ENCODE data around the gene TRMT112.

The TRMT112 gene

GRCh38 chr11:64290352-64291261 lies 26.8 kb downstream of the TRMT112 start:
- no peak for DNase-seq

- DNase-seq, result no peak
Observed at GRCh38 chr11:64289002-64289564, 28.3 kb downstream of the TRMT112 start.

- no peak for DNase-seq
Observed at GRCh38 chr11:64288353-64288750, 29.0 kb downstream of the TRMT112 start.

DNA sequence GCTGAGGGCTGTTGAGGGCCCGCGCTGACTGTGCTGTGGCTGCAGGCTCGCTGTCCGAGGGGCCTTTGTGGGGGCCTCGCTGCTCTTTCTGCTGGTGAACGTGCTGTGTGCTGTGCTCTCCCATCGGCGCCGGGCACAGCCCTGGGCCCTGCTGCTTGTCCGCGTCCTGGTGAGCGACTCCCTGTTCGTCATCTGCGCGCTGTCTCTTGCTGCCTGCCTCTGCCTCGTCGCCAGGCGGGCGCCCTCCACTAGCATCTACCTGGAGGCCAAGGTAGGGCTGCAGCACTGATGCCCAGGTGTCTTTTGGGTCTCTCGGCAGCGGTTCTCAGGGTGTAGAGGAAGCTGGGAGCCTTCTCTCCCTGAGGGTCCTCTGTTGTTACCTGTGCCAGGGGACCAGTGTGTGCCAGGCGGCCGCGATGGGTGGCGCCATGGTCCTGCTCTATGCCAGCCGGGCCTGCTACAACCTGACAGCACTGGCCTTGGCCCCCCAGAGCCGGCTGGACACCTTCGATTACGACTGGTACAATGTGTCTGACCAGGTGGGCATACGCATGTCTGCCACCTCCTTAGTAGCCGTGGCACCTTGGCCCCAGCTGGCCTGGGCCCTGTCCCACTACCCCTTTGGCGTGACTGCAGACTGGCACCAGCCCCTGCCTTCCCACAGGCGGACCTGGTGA lies 29.5 kb downstream of the TRMT112 start:
- no peak for DNase-seq

GRCh38 chr11:64286801-64287159 lies 30.6 kb downstream of the TRMT112 start:
- no peak for DNase-seq

DNA sequence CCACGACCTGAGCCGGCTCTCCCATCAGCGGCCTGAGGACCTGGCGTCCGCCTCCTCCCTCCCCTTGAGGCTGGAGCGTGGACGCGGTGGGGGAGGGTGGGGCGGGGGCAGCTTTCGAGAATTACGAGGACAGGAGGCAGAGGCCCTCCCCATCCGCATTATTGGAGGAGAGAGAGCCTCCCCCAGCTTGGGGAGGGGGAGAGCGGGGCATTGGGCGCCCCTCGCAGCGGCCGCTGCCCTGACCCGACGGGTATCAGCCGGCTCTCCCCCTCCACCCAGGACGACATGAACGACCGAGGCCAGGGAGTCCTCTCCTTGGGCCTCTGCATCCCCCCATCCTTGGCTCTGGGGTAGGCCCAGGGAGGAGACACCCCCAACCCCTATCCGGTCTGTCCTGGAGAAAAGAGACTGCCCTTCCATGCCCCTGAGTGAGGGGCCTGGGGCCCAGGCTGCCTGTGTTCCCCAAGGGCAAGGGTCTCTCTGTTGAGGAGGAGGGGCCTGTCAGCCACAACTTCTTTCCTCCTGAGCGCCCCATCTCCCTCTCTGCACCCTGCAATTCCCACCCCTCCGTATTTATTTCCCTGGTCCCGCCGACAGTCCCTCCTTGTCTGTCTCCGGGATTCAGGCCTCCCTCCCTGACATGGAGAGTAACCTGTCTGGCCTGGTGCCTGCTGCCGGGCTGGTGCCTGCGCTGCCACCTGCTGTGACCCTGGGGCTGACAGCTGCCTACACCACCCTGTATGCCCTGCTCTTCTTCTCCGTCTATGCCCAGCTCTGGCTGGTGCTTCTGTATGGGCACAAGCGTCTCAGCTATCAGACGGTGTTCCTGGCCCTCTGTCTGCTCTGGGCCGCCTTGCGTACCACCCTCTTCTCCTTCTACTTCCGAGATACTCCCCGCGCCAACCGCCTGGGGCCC lies 31.2 kb downstream of the TRMT112 start:
- DNase-seq, result peak in 1 of 2 experiments; percentile 50

- peak; percentile 95 to 97 for DNase-seq
Observed at GRCh38 chr11:64284962-64285884, 32.1 kb downstream of the TRMT112 start, which contains the start of gene GPR137. Gene GPR137 (plus strand): TSS chr11:64285848. CDS start chr11:64286525, 677 bp downstream.

DNA sequence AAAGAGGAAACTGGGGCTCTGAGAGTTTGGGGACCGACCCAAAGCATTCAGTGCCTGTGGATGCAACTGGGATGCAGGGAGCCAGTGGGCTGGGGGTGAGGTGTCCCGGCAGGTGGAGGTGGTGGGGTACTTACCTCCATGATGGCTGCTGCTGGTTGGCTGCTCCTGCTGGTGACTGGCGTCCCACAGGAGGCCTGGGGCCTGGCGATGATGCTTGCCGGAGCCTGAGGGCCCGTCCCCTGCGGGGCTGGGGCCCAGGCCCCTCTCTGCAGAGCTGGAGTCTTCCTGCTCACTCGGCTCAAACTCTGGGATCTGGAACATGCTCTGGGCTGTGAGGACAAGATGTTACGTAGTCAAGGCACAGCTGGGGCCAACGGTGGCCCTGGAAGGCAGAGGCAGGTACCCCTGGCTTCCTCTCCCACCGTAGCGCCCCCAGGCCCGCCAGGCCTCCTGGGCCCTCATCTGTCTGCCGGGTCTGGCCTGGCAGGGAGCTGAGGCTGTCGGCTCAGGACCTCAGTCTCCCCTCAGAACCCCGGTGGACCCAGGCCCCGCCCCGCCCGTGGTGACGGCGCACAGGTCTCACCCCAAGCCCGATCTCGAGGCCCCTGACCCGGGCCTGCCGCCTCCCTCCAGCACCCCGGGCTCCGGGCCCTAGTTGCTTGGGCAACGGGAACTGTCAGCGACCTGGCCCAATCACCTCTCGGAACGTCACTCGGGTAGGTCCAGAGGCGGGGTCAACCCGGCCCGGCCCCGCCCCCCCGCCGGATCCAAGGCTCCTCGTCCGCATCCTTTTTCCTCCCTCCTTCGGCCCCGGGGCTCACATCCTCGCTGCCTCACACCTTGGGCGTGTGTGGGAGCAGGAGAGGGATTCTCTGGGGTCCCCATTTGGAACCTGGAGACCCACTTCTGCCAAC lies 33.1 kb downstream of the TRMT112 start, which contains the start of gene BAD:
TSS of gene BAD (minus strand) at position 618 of the 914 bp plus-strand sequence. CDS start at position 321, 297 bp downstream.
- DNase-seq, result peak; percentile 95 to 96

GRCh38 chr11:64283092-64283491 lies 34.3 kb downstream of the TRMT112 start:
- no peak for DNase-seq

- no peak for DNase-seq
Observed at GRCh38 chr11:64281957-64282770, 35.2 kb downstream of the TRMT112 start.

- DNase-seq, result no peak
Observed at GRCh38 chr11:64278576-64279190, 38.7 kb downstream of the TRMT112 start.

DNA sequence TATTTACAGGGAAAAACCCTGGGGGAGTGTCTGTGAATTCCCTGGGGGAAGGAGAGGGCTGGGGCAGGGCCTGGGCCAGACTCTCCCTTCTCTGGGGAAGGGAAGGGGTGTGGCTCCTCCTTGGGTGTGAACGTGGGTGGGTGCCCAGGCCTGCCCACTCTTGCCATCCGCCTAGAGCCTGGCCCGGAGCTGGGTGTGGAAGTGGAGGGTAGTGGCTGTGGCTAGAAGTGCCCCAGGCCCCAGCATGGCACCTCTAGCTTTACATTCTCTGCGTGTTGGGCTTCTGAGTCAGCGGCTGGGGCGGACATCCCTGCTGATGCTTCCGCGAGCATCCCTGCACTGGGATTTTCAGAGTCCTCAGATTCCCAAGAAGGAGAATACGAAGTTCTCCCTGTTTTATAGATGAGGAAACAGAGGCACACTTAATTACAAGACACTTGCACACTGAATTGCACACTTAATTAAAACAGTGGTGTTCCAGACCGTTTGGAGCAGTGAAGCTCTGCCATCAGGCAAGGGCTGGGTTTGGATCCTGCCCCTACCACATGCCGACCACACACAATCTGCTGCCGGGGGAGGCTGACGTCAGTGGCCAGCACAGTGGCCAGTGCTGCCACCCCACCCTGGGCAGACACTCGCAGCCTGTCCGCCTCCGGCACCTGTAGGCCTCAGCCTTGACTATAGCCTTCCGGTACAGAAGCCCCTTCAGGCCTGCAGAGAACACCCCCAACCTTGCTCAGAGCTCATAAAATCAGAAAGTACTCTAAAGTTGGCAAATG lies 40.5 kb downstream of the TRMT112 start:
- no peak for DNase-seq

- no peak for DNase-seq
Observed at GRCh38 chr11:64275841-64276240, 41.5 kb downstream of the TRMT112 start.

GRCh38 chr11:64275031-64275800 lies 42.1 kb downstream of the TRMT112 start:
- DNase-seq, result no peak

DNA sequence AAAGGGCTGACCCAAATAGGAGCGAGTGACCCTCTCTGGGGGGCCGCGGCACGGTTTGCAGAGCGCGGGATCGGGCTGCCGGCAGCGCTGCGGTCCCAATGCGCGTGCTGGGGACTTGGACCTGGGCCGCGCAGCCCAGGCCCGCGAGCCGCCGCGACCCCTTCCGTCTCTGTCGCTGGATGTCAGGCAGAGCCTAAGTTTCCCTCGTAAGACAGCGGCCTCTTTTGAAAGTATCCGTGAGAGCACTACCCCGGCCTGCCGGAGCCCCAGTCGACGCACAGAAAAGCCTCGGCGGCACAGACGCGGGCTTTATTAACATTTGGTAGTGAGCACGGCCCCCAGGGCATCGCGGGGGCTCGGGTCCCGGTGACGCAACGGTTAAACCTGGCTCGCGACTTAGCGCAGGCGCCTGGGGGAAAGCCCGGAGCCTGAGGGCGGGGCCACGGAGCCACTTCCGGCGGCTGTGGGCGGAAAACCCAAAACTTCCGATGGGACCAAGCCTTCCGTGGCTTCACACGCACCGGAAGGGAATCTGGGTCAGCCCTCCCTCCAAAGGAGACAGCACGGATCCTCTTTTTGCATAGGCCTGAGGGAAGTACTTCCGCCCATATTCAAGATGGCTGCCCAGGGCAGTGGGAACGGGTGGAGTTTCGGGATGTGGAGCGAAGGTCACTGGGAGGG lies 47.7 kb downstream of the TRMT112 start:
- peak; percentile 99 for DNase-seq

DNA sequence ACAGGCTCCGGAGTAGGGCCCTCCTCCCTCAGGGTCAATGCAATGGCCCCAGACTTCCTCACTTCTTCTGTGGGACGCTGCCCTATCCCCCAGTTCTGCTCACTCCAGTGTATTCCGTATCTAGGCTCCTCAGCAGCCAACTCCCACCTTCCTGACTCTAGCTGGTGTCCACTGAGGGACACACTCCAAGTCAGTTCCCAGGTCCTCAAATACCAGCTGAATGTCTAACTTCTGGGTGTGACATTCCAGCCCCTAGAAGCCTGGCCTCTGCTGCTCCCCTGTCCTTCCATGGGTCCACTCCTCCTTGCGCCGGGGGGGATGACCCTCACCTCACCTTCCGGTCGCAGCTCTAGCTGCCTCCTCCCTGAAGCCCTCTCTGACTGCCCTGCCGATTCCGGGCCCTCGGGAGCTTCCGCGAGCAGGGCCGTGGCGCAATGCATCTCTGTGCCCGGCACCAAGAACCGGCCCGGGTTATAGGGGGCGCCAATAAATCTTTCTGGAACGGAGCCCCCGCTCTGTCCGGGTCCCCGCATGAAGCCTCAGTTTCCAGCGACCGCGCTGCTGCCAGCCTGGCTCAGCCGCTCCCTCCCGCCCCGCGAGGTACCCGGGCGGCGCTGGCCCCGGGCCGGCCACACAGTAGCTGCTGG lies 48.3 kb downstream of the TRMT112 start:
- DNase-seq, result peak; percentile 65 to 71

Data from activated T-cell treated with anti-CD3 and anti-CD28 coated beads, Interleukin-2, amount 50 U/mL, for 48 hours (primary cell).